H1 (cell line): ENCODE data around the gene CACNA2D3. TPM values are rescaled to one million over a fixed set of nuclear protein-coding genes. Genes with fewer than 3 reads are reported as not detected.

Experiments used
- CTCF ChIA-PET: fragments of 300-600 bp; sonication (Branson Sonifier 250); formaldehyde crosslinking; loops from one replicate; lab custom pipeline; 2021; ENCODE audit not compliant: partially characterized antibody; lab: Charles Lee
- POLR2A ChIA-PET: fragments of 300-600 bp; sonication (Branson Sonifier 250); formaldehyde crosslinking; loops from one replicate; lab custom pipeline; 2021; ENCODE audit warnings: inconsistent platforms; ENCODE audit not compliant: partially characterized antibody; lab: Charles Lee
- DNase-seq, 2 experiments: peaks; one replicate each; pipeline versions ENCODE4 v3.0.0 to v3.0.0-alpha.2; 2010 to 2022; ENCODE audit warnings: low spot score in 2 of 2, low read depth in 1 of 2, mixed read lengths in 1 of 2
- FAIRE-seq: peaks from 2 replicates; lab custom pipeline; 2011; peaks lifted over from hg19 to GRCh38; lab: Jason Lieb, UNC
- H2AFZ ChIP-seq: 2 replicates; pipeline ENCODE4 v1.8.1; 2012; ENCODE audit warnings: low read length, inconsistent platforms
- H2AK5ac ChIP-seq: 2 replicates; pipeline ENCODE4 v1.6.1; 2013; ENCODE audit warnings: low read depth, low read length
- H2BK120ac ChIP-seq: replicated peaks from 2 replicates; pipeline ENCODE3; 2013; ENCODE audit warnings: low read depth, low read length, inconsistent platforms
- H2BK12ac ChIP-seq: 2 replicates; pipeline ENCODE4 v1.6.1; 2013; ENCODE audit warnings: low read depth, low read length
- H2BK15ac ChIP-seq: 2 replicates; pipeline ENCODE4 v1.6.1; 2013; ENCODE audit warnings: low read length
- H2BK20ac ChIP-seq: 2 replicates; pipeline ENCODE4 v1.6.1; 2013; ENCODE audit warnings: low read length
- H2BK5ac ChIP-seq: 2 replicates; pipeline ENCODE4 v1.6.1; 2013; ENCODE audit warnings: low read depth, low read length
- H3K14ac ChIP-seq: 2 replicates; pipeline ENCODE4 v1.6.1; 2013; ENCODE audit warnings: inconsistent platforms; ENCODE audit not compliant: insufficient read length
- H3K18ac ChIP-seq: 2 replicates; pipeline ENCODE4 v1.6.1; 2013; ENCODE audit warnings: low read length; ENCODE audit errors: extremely low read depth
- H3K23ac ChIP-seq: 2 replicates; pipeline ENCODE4 v1.6.1; 2013; ENCODE audit warnings: inconsistent platforms; ENCODE audit not compliant: insufficient read length
- H3K23me2 ChIP-seq: 2 replicates; pipeline ENCODE4 v1.6.1; 2013; ENCODE audit warnings: low read depth, low read length
- H3K27ac ChIP-seq: 2 replicates; pipeline ENCODE4 v1.6.1; 2011; ENCODE audit warnings: low read depth, low read length, inconsistent platforms
- H3K27me3 ChIP-seq, 4 experiments: replicated peaks in 1 of 4; 1 replicate in 1 of 4; 2 replicates in 3 of 4; pipeline versions ENCODE4 v1.6.1 to v1.8.1; 2011 to 2013; ENCODE audit warnings: low read length in 3 of 4, mild to moderate bottlenecking in 3 of 4, inconsistent platforms in 2 of 4, mixed read lengths in 2 of 4, moderate library complexity in 1 of 4; ENCODE audit not compliant: control insufficient read depth in 3 of 4, insufficient read depth in 3 of 4; ENCODE audit errors: extremely low read depth in 1 of 4
- H3K36me3 ChIP-seq, 4 experiments: 2 replicates each; pipeline versions ENCODE4 v1.6.1 to v1.8.1; 2011 to 2013; ENCODE audit warnings: mild to moderate bottlenecking in 4 of 4, low read length in 3 of 4, moderate library complexity in 2 of 4, control low read depth in 1 of 4, inconsistent platforms in 1 of 4; ENCODE audit not compliant: insufficient read depth in 4 of 4, control insufficient read depth in 2 of 4
- H3K4ac ChIP-seq: replicated peaks from 2 replicates; pipeline ENCODE3; 2013; ENCODE audit warnings: low read length, low read depth, mixed read lengths, inconsistent platforms; ENCODE audit not compliant: insufficient read length
- H3K4me1 ChIP-seq, 4 experiments: replicated peaks in 1 of 4; 1 replicate in 1 of 4; 2 replicates in 3 of 4; pipeline versions ENCODE4 v1.6.1 to v1.8.1; 2011 to 2013; ENCODE audit warnings: low read length in 3 of 4, inconsistent platforms in 2 of 4, mixed read lengths in 1 of 4; ENCODE audit not compliant: insufficient read depth in 4 of 4, control insufficient read depth in 3 of 4
- H3K4me2 ChIP-seq, 2 experiments: 2 replicates each; pipeline versions ENCODE4 v1.6.1 to v1.8.1; 2011 to 2013; ENCODE audit warnings: low read depth in 2 of 2, low read length in 2 of 2, control low read depth in 1 of 2, inconsistent platforms in 1 of 2, mild to moderate bottlenecking in 1 of 2; ENCODE audit not compliant: insufficient read depth in 1 of 2
- H3K4me3 ChIP-seq, 4 experiments: fragments of 200-600, 300-600 bp in 1 of 4; sonication (generic), shearing (Covaris generic), sonication (Bioruptor Twin) in 1 of 4; 2 replicates each; pipeline versions ENCODE4 v1.5.1 to v1.8.1; 2011 to 2016; ENCODE audit warnings: low read length in 4 of 4, low read depth in 3 of 4, control low read depth in 2 of 4, inconsistent platforms in 2 of 4, mild to moderate bottlenecking in 2 of 4, mixed read lengths in 1 of 4, moderate library complexity in 1 of 4; ENCODE audit not compliant: insufficient read depth in 2 of 4; ENCODE audit errors: extremely low read depth in 1 of 4
- H3K56ac ChIP-seq: replicated peaks from 2 replicates; pipeline ENCODE3; 2013; ENCODE audit warnings: low read depth, mild to moderate bottlenecking, mixed read lengths, low read length, inconsistent platforms; ENCODE audit not compliant: insufficient read length
- H3K79me1 ChIP-seq: 2 replicates; pipeline ENCODE4 v1.6.1; 2013; ENCODE audit warnings: low read depth, low read length, control low read depth
- H3K79me2 ChIP-seq, 2 experiments: 2 replicates each; pipeline versions ENCODE4 v1.6.1 to v1.8.1; 2012 to 2013; ENCODE audit warnings: low read length in 2 of 2, mild to moderate bottlenecking in 2 of 2, inconsistent platforms in 1 of 2; ENCODE audit not compliant: insufficient read depth in 2 of 2, control insufficient read depth in 1 of 2
- H3K9ac ChIP-seq, 4 experiments: replicated peaks in 1 of 4; 1 replicate in 1 of 4; 2 replicates in 3 of 4; pipeline versions ENCODE4 v1.6.1 to v1.8.1; 2011 to 2013; ENCODE audit warnings: low read depth in 3 of 4, low read length in 3 of 4, control low read depth in 2 of 4, mild to moderate bottlenecking in 2 of 4, moderate library complexity in 2 of 4, inconsistent platforms in 1 of 4; ENCODE audit errors: extremely low read depth in 1 of 4
- H3K9me3 ChIP-seq, 2 experiments: 2 replicates each; pipeline versions ENCODE4 v1.6.1 to v1.8.1; 2012 to 2013; ENCODE audit warnings: mild to moderate bottlenecking in 2 of 2, moderate library complexity in 2 of 2, control low read depth in 1 of 2, inconsistent platforms in 1 of 2, low read depth in 1 of 2, low read length in 1 of 2, mixed read lengths in 1 of 2; ENCODE audit not compliant: insufficient read depth in 2 of 2
- H4K20me1 ChIP-seq, 2 experiments: replicated peaks in 1 of 2; 2 replicates each; pipeline versions ENCODE3 to v1.8.1; 2011 to 2013; ENCODE audit warnings: inconsistent platforms in 2 of 2, low read length in 2 of 2, mild to moderate bottlenecking in 1 of 2; ENCODE audit not compliant: insufficient read depth in 2 of 2, control insufficient read depth in 1 of 2
- H4K5ac ChIP-seq: 2 replicates; pipeline ENCODE4 v1.6.1; 2013; ENCODE audit warnings: low read length, low read depth, mixed read lengths, inconsistent platforms; ENCODE audit not compliant: insufficient read length
- H4K8ac ChIP-seq: 2 replicates; pipeline ENCODE4 v1.8.0; 2013; ENCODE audit warnings: mild to moderate bottlenecking, moderate library complexity, low read length, inconsistent platforms; ENCODE audit not compliant: insufficient read depth; ENCODE audit errors: extremely low read depth
- H4K91ac ChIP-seq: replicated peaks from 2 replicates; pipeline ENCODE3; 2013; ENCODE audit warnings: low read length, mixed read lengths, inconsistent platforms; ENCODE audit not compliant: insufficient read length
- NANOG ChIP-seq: IDR thresholded peaks from 2 replicates; pipeline ENCODE4 v1.6.1; 2011; ENCODE audit warnings: low read length, low read depth, mild to moderate bottlenecking, inconsistent platforms; ENCODE audit not compliant: insufficient read depth, poor library complexity, severe bottlenecking
- RNF2 ChIP-seq: fragments of 200-900, 300-1000 bp; sonication (generic); IDR thresholded peaks from 2 replicates; pipeline ENCODE4 v1.7.1; 2016; ENCODE audit warnings: borderline replicate concordance, low read depth, mild to moderate bottlenecking, antibody characterized with exemption, low read length; ENCODE audit not compliant: poor library complexity, severe bottlenecking; ENCODE audit errors: missing control alignments
- WGBS, 2 experiments: shearing (Covaris generic) in 1 of 2; methylation state at CpG; one replicate each; pipeline versions ENCODE4 v1.1.6 to v1.1.7; 2013 to 2015; ENCODE audit warnings: low lambda C conversion rate in 2 of 2, mixed read lengths in 2 of 2, inconsistent platforms in 1 of 2, low coverage in 1 of 2, missing lambda C conversion rate in 1 of 2; ENCODE audit not compliant: insufficient replicate concordance in 2 of 2, insufficient coverage in 1 of 2, insufficient read length in 1 of 2; ENCODE audit errors: extremely low coverage in 1 of 2, missing lambda C conversion rate in 1 of 2; 5-methylcytosine and 5-hydroxymethylcytosine counted together
- polyA plus RNA-seq, 7 experiments: library from polyadenylated mRNA; depleted of rRNA in 3 of 7; stranded (reverse) in 5 of 7; unstranded in 2 of 7; fragments of >200 nt in 5 of 7; fragments of 200-250 nt in 2 of 7; gene quantifications; 1 replicate in 5 of 7; 2 replicates in 1 of 7; 4 replicates in 1 of 7; pipeline versions ENCODE4 v1.2.1 to v1.2.3, GENCODE V29; 2011 to 2013; ENCODE audit warnings: missing spikeins in 2 of 7, mixed read lengths in 2 of 7
- total RNA-seq: library from RNA; stranded (reverse); fragmentation: NEBNext Ultra II Directional; extraction: Animal tissue kit (Norgen Biotek cat#: 25700); gene quantifications from 2 replicates; pipeline ENCODE4 v1.2.1, GENCODE V29; 2021

CACNA2D3 gene
- total and polyA plus RNA-seq, 2 of the 8 experiments (the other 6 are each of a cell fraction or from before 2014, with no cell fraction given): 1.5 to 1.8 TPM

- no peak for FAIRE-seq
- WGBS, 2 experiments: 93% methylated on average over 4 of the region's 5 CpGs; no CpG with 5 or more reads in 1 of the 2 experiments
- no peaks in the 10 kb centered on the region for H3K9me3 ChIP-seq
Observed at GRCh38 chr3:54353546-54353945, 231.2 kb downstream of the CACNA2D3 start.

More at GRCh38 chr3:54353546-54353945, 231.2 kb downstream of the CACNA2D3 start:
- Histone ChIP-seq H2BK20ac (no peak overlapping the region), H3K27ac (no peak overlapping the region), H3K18ac (no peak overlapping the region), H3K36me3 (no peaks in the 10 kb centered on the region), H3K9ac (no peak overlapping the region), H2AK5ac (no peak overlapping the region), H3K27me3 (no peaks in the 10 kb centered on the region), H3K14ac (no peak overlapping the region), H4K8ac (no peak overlapping the region; the same call in 1 of the 2 replicates), H2BK5ac (no peak overlapping the region), H2BK120ac (no peak overlapping the region), H3K23ac (no peak overlapping the region), H4K91ac (no peak overlapping the region), H3K4me1 (peaks cover 1 to 2% (median 2%) of the 10 kb centered on the region in 4 experiments; a peak in 4 of 7 replicates), H2BK12ac (no peak overlapping the region), H3K56ac (no peak overlapping the region), H3K79me1 (no peaks in the 10 kb centered on the region), H2AFZ (no peak overlapping the region), H2BK15ac (no peak overlapping the region), H3K4me3 (no peak overlapping the region), H3K4ac (no peak overlapping the region), H3K4me2 (no peak overlapping the region), H4K5ac (no peak overlapping the region), H3K23me2 (no peaks in the 10 kb centered on the region), H4K20me1 (no peaks in the 10 kb centered on the region), H3K79me2 (no peaks in the 10 kb centered on the region)
- ChIA-PET CTCF (interaction anchor here (0.6 to 1.6 kb wide), 2 partner anchors 21 to 57 kb away, joined by 3 to 4 read pairs; no protein-coding TSS in a partner anchor), POLR2A (no interaction called here)
- TF ChIP-seq RNF2 (no peak), NANOG (no peak)
- no peak for DNase-seq
